Nucleus accumbens (tissue), 56 donors: ENCODE data around the gene PATL2.
"Not testable (repeated sequence)": the region's sequence is repeated elsewhere in the genome, so short reads cannot be mapped to it uniquely, and the experiment has no call there.

Source experiments
- DNase-seq, 56 donors: peaks; one replicate each; lab custom pipeline; 2025; lab: John Stamatoyannopoulos, UW

The PATL2 gene

DNA sequence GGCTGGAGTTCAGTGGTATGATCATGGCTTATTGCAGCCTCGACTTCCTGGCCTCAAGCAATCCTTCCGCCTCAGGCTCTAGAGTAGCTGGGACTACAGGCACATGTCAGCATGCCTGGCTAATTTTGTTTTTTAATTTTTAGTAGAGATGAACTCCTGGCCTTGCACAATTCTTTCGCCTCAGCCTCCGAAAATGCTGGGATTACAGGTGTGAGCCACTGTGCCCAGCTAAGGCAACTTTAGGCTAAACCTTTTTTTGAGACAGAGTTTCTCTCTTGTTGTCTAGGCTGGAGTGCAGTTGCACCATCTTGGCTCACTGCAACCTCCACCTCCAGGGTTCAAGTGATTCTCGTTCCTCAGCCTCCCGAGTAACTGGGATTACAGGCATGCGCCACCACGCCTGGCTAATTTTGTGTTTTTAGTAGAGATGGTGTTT lies 8.9 kb upstream of the PATL2 start:
- not testable (repeated sequence) for DNase-seq

DNA sequence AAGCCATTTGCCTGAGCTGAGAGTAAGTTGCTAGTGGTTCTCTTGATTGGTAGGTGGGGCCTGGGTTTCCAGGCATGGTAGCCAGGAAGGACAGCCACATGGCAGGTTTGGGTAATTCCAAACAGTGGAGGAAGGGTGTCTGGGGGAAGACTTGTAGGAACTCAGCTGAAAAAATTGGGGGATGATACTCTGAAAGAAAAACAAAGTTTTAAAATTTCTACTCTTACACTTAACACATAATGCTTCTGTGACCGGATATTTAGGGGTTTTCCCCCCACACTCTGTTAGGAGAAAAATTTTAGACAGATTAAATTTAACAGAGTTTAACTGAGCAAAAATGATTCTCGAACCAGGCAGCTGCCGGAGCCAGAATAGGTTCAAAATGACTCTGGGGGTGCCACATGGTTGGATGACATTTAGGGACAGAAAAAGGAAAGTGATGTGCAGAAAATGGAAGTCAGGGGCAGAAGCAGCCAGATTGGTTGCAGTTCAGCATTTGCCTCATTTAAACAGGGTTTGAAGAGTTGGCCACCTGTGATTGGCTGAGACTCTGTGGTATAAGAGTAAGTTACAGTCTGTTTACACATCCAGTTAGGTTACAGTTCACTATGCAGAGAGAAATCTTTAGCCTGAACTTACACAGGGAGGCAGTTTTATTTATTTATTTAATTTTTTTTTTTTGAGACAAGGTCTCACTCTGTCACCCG lies 8.3 kb upstream of the PATL2 start:
- no peak for DNase-seq

- DNase-seq, result no peak
Measured at GRCh38 chr15:44718927-44719292, 7.8 kb upstream of the PATL2 start.

DNA sequence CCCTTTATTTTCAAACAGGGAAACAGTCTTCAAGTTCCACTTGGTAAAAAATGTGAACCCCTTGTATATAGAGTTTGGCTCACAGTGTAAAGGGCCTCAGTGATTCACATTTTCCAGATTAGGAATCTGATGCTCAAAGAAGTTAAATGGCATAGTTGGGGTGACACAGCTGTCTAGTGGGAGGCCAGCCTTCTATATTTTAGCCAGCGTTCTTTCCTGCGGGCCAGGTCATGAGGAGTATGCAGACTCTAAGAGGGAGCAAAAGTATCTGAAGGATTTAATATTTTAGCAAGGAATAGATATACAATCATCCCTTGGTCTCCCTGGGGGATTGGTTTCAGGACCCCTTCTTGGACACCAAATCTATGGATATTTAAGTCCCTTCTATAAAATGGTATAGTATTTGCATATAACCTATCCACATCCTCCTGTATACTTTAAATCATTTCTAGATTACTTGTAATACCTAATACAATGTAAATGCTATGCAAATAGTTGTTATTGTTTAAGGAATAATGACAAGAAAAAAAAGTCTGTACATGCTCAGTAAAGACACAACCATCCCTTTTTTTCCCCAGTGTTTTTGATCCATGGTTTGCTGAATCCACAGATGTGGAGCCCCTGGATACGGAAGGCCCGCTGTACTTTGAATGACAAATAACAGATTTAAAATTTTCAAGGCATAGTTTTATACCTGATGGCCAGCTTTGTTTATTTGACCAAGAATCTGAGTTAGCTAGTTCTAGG lies 7.2 kb upstream of the PATL2 start:
- no peak for DNase-seq

DNA sequence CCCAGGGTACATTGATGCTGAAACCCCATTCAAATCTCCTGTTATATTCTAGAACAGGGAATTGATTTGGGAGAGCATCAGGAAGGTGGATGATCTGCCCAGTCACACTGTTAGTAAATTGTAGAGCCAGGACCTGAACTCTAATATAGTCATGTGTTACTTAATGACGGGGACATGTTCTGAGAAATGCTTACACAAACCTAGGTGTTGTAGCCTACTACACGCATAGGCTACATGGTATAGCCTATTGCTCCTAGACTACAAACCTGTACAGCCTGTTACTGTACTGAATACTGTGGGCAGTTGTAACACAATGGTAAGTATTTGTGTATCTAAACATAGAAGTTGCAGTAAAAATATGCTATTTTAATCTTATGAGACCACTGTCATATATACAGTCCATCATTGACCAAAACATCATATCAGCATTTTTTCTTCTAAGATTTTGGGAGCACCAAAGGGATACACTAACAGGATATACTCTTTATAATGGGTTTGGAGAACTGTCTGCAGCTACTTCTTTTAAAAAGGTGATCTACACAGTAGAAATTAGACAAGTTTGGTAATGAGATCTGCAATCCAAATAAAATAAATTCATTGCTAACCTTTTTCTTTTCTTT lies 6.0 kb upstream of the PATL2 start:
- DNase-seq, result no peak

DNA sequence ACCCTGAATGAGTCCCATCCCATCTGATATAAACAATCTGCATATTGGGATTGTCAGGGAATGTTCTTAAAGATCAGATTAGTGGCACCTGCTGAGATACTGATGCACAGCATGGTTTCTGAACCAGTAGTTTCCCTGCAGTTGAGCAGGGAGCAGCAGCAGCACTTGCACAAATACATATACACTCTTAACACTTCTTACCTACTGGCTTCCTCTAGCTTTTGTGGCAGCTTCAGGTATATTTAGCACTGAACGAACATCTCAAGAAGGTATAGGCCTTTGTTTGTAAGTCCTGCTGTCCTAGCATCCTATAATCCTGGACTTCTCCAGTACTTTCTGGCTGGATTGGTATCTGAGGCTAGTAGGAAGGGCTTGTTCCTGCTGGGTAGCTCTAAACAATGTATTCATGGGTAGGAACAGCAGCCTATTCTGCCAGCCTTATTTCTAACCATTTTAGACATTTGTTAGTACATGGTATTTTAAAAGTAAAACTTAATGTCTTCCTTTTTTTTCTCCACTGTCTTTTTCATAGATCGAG lies 4.7 kb upstream of the PATL2 start:
- DNase-seq, result no peak

DNA sequence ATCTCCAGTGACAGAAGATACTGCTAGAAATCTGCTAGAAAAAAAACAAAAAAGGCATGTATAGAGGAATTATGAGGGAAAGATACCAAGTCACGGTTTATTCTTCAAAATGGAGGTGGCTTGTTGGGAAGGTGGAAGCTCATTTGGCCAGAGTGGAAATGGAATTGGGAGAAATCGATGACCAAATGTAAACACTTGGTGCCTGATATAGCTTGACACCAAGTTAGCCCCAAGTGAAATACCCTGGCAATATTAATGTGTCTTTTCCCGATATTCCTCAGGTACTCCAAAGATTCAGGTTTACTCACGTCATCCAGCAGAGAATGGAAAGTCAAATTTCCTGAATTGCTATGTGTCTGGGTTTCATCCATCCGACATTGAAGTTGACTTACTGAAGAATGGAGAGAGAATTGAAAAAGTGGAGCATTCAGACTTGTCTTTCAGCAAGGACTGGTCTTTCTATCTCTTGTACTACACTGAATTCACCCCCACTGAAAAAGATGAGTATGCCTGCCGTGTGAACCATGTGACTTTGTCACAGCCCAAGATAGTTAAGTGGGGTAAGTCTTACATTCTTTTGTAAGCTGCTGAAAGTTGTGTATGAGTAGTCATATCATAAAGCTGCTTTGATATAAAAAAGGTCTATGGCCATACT lies 4.1 kb upstream of the PATL2 start:
- peak in 1 of 56 donors; percentile 50 for DNase-seq

DNA sequence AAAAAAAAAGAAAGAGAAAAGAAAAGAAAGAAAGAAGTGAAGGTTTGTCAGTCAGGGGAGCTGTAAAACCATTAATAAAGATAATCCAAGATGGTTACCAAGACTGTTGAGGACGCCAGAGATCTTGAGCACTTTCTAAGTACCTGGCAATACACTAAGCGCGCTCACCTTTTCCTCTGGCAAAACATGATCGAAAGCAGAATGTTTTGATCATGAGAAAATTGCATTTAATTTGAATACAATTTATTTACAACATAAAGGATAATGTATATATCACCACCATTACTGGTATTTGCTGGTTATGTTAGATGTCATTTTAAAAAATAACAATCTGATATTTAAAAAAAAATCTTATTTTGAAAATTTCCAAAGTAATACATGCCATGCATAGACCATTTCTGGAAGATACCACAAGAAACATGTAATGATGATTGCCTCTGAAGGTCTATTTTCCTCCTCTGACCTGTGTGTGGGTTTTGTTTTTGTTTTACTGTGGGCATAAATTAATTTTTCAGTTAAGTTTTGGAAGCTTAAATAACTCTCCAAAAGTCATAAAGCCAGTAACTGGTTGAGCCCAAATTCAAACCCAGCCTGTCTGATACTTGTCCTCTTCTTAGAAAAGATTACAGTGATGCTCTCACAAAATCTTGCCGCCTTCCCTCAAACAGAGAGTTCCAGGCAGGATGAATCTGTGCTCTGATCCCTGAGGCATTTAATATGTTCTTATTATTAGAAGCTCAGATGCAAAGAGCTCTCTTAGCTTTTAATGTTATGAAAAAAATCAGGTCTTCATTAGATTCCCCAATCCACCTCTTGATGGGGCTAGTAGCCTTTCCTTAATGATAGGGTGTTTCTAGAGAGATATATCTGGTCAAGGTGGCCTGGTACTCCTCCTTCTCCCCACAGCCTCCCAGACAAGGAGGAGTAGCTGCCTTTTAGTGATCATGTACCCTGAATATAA lies 2.2 kb upstream of the PATL2 start:
- DNase-seq, result no peak

DNA sequence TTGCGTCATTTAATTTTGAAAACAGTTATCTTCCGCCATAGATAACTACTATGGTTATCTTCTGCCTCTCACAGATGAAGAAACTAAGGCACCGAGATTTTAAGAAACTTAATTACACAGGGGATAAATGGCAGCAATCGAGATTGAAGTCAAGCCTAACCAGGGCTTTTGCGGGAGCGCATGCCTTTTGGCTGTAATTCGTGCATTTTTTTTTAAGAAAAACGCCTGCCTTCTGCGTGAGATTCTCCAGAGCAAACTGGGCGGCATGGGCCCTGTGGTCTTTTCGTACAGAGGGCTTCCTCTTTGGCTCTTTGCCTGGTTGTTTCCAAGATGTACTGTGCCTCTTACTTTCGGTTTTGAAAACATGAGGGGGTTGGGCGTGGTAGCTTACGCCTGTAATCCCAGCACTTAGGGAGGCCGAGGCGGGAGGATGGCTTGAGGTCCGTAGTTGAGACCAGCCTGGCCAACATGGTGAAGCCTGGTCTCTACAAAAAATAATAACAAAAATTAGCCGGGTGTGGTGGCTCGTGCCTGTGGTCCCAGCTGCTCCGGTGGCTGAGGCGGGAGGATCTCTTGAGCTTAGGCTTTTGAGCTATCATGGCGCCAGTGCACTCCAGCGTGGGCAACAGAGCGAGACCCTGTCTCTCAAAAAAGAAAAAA lies 1.4 kb upstream of the PATL2 start:
- peak in 38 of 56 donors; percentile 5 to 60 (median 21) for DNase-seq

- DNase-seq, result peak in 26 of 56 donors; percentile 34 to 70 (median 52)
Measured at GRCh38 chr15:44711743-44712345, 721 bp upstream of the PATL2 start.

DNA sequence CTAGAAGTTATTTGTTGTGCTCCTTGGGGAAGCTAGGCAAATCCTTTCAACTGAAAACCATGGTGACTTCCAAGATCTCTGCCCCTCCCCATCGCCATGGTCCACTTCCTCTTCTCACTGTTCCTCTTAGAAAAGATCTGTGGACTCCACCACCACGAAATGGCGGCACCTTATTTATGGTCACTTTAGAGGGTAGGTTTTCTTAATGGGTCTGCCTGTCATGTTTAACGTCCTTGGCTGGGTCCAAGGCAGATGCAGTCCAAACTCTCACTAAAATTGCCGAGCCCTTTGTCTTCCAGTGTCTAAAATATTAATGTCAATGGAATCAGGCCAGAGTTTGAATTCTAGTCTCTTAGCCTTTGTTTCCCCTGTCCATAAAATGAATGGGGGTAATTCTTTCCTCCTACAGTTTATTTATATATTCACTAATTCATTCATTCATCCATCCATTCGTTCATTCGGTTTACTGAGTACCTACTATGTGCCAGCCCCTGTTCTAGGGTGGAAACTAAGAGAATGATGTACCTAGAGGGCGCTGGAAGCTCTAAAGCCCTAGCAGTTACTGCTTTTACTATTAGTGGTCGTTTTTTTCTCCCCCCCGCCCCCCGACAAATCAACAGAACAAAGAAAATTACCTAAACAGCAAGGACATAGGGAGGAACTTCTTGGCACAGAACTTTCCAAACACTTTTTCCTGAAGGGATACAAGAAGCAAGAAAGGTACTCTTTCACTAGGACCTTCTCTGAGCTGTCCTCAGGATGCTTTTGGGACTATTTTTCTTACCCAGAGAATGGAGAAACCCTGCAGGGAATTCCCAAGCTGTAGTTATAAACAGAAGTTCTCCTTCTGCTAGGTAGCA lies 657 bp downstream of the PATL2 start:
- peak in 12 of 56 donors; percentile 1 to 50 (median 10) for DNase-seq

- DNase-seq, result no peak
Measured at GRCh38 chr15:44706946-44707636, 4.0 kb downstream of the PATL2 start.

DNA sequence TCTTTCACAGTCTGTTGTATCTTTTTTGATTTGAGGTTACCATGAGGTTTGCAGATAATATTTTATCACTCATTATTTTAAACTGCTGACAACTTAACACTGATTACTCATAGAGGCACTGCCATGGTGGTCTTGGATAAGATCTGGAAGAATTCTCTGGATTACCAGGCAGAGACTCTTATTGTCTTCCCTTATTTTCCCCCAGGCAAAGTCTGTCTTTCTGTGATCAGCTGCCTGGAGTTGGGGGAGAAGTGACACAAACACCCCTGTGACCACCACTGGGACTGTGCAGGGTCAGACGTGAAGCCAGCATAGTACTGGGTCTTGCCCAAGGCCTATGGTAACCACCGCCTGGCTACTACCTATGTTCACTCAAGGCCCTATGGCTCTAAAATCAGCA lies 4.7 kb downstream of the PATL2 start:
- DNase-seq, result no peak

- DNase-seq, result no peak
Measured at GRCh38 chr15:44705986-44706385, 5.1 kb downstream of the PATL2 start.

DNA sequence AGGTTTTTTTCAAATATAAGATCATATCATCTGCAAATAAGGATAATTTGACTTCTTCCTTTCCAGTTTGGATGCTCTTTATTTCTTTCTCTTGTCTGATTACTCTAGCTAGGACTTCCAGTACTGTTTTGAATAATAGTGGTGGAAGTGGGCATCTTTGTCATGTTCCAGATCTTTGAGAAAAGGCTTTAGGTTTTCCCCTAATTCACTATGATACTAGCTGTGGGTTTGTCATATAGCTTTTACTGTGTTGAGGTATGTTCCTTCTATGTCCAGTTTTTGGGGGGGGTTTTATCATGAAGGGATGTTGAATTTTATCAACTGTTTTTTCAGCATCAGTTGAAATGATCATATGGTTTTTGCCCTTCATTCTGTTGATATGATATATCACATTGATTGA lies 10.4 kb downstream of the PATL2 start:
- not testable (repeated sequence) for DNase-seq

- no peak for DNase-seq
Measured at GRCh38 chr15:44698641-44699040, 12.5 kb downstream of the PATL2 start.

- DNase-seq, result no peak
Measured at GRCh38 chr15:44697014-44697413, 14.1 kb downstream of the PATL2 start.
